Measurements from ENCODE around the gene SF3B2. TPM values are rescaled to one million over a fixed set of nuclear protein-coding genes. Genes with fewer than 3 reads are reported as not detected.

SF3B2 gene
- total RNA-seq, 2 experiments from 2014 or later: 231 to 246 TPM

DNA sequence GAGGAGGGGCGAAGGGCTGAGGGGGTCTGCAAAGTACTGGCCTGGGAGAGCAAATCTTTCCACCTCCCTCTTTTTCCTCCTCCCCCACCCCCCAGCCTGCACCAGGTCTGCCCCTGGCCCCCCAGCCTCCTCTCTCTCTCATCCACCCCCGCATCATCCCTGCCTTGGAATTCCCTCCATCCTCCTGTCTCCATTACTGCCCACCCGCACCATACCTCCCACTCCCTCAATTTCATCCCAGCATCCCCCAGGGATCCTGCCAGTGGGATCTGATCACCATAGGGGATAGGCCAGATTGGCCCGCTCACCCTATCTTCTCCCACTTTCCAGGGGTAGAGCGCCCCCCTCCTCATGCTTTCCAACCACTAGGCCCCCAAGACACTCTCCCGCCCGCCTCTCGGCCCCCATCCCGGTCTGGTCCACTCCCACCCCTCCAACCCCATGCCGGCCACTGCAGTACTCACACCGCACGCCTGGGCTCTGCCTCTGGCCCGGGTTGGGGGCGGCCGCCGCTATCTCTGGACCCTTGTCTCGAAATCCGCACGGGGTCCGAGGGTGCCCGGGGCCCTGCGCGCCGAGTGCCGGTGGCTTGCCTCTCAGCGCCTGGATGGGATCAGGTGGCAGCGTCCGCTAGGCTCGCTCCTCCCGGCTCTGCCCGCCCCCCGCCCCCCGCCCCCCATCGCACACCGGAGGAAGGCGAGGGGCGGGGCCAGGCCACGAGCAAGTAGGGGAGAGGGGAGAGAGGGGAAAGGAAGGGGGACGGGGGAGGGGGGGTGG, 3.4 kb upstream of the SF3B2 start, which contains the start of gene GAL3ST3:
TSS of gene GAL3ST3 (minus strand) at position 615 of the 777 bp plus-strand sequence. CDS start 3,746 bp downstream, outside the sequence.
- POLR2A ChIA-PET: interaction anchor here (1.0 to 1.8 kb wide), 2 partner anchors 10 to 46 kb away, joined by 5 to 6 read pairs; partner anchors contain the start of genes BANF1 and EIF1AD
- H3K4me1 Mint-ChIP-seq: peaks cover 28% of the 10 kb centered on the region
- DNase-seq: no peak
- no peaks in the 10 kb centered on the region for H3K9me3 Mint-ChIP-seq
- H3K36me3 Mint-ChIP-seq: peaks cover 10% of the 10 kb centered on the region
- H3K27me3 Mint-ChIP-seq: peaks cover 14% of the 10 kb centered on the region
- no peak for ATAC-seq (ENCODE audit: low read depth)
- H3K4me3 Mint-ChIP-seq: peak within 1 kb of the TSS; percentile 10
- no peak within 1 kb of the TSS for H3K27ac Mint-ChIP-seq

DNA sequence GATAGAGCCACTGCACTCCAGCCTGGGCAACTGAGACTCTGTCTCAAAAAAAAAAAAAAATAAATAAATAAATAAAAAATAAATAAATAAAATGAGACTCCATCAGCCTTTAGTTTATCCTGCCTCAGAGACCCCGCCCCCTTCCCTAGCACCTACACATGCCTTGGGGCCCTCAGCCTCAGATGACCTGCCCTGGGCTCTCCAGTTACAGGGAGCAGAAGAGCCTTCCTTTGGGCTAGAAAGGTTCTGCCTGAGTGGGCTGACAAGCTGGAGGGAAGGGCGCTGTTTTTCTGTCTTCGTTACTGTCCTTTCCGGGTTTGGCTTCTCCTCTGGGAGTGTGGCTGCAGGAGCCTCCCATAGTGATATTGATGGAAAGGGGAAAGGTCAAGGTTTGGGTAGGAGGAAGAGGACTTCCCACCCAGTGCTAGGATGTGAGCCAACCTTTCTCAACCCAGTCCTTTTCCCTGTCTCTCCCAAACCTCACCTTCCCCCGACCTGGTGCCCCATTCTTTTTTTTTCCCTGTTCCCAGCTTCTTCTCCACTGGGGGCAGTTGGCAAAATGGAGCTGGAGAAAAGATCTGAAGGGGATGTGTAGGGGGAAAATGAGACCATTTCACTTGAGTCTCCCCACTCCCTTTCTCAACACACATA, 1.5 kb upstream of the SF3B2 start:
- POLR2A ChIA-PET: interaction anchor here (0.5 to 6.5 kb wide), 7 partner anchors 18 to 424 kb away, joined by 4 to 62 read pairs (median 5); partner anchors contain the start of genes MUS81 and PACS1
- no peak for ATAC-seq (ENCODE audit: low read depth)
- DNase-seq: no peak
- peak overlapping the region; percentile 99 for H3K4me3 Mint-ChIP-seq
- H3K4me1 Mint-ChIP-seq: peaks cover 28% of the 10 kb centered on the region
- H3K36me3 Mint-ChIP-seq: peaks cover 18% of the 10 kb centered on the region
- H3K9me3 Mint-ChIP-seq: no peaks in the 10 kb centered on the region
- H3K27ac Mint-ChIP-seq: peak overlapping the region; percentile 83
- H3K27me3 Mint-ChIP-seq: peaks cover 14% of the 10 kb centered on the region

DNA sequence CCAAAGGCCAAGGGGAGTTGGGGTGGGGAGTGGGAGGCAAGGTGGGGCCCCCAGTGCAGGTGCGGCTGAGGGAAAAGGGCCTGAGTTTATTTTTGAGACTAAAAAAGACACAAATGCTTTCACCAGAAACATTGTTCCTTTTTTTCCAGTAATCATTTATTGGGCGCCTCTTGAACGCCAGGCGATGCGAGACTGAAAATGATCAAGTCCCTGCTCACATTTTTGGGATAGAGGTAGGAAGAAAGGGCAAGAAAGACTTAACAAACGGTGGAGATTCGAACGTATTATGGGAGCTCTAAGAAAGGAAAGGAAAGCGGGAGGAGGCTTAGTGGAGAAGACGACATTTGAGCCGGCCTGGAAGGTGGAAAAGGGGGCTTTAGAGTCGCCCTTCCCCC, 796 bp upstream of the SF3B2 start:
- Mint-ChIP-seq H3K27me3 (peaks cover 14% of the 10 kb centered on the region), H3K4me1 (peaks cover 28% of the 10 kb centered on the region), H3K9me3 (no peaks in the 10 kb centered on the region), H3K4me3 (peak overlapping the region; percentile 99), H3K27ac (peak overlapping the region; percentile 83), H3K36me3 (peaks cover 20% of the 10 kb centered on the region)
- POLR2A ChIA-PET: interaction anchor here (0.5 to 6.5 kb wide), 12 partner anchors 17 to 425 kb away, joined by 3 to 62 read pairs (median 5); partner anchors contain the start of genes CCDC85B, MUS81 and PACS1
- ATAC-seq (ENCODE audit: low read depth): no peak
- no peak for DNase-seq

DNA sequence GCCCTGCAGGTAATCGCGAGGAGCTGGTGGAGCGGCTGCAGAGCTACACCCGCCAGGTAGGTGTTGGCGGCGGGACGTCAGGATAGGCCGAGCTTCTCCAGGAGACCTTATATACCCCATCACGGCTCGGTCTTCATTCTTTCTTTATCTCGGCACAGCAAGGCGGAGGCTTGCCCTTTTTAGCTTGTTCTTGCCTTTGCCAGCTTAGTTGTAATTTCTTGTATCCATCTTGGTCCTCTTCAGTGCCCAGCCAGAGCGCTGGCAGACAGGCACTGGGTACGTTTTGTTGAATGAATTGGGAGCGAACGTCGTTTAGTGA, 459 bp downstream of the SF3B2 start:
- POLR2A ChIA-PET: interaction anchor here (0.9 to 6.5 kb wide), 17 partner anchors 11 to 438 kb away, joined by 3 to 62 read pairs (median 5); partner anchors contain the start of genes BANF1, CCDC85B, CFL1 and EIF1AD

DNA sequence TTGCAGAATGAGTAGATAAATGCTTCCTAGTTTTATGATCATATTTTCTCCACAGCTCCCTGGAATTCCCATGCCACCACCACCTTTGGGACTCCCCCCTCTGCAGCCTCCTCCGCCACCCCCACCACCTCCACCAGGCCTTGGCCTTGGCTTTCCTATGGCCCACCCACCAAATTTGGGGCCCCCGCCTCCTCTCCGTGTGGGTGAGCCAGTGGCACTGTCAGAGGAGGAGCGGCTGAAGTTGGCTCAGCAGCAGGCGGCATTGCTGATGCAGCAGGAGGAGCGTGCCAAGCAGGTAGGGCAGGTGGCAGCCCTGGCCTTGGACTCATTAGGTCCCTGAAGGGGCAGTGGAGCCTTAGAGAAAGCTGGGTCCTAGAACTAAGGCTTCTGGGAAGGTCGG, 2.9 kb downstream of the SF3B2 start:
- POLR2A ChIA-PET: interaction anchor here (6.5 kb wide), 1 partner anchor 14 kb away, joined by 62 read pairs; the partner anchor contains the start of gene PACS1
- DNase-seq (no peak), ATAC-seq (ENCODE audit: low read depth) (no peak)
- peaks cover 36% of the 10 kb centered on the region for H3K36me3 Mint-ChIP-seq
- H3K4me3 Mint-ChIP-seq: no peak overlapping the region
- peak overlapping the region; percentile 13 for H3K27ac Mint-ChIP-seq
- no peaks in the 10 kb centered on the region for H3K9me3 Mint-ChIP-seq
- no peaks in the 10 kb centered on the region for H3K27me3 Mint-ChIP-seq
- peaks cover 29% of the 10 kb centered on the region for H3K4me1 Mint-ChIP-seq

More for the DNA sequence above, 459 bp downstream of the SF3B2 start:
- DNase-seq: no peak
- peaks cover 28% of the 10 kb centered on the region for H3K4me1 Mint-ChIP-seq
- peaks cover 10% of the 10 kb centered on the region for H3K27me3 Mint-ChIP-seq
- H3K4me3 Mint-ChIP-seq: peak overlapping the region; percentile 99
- no peaks in the 10 kb centered on the region for H3K9me3 Mint-ChIP-seq
- peak overlapping the region; percentile 92 for H3K27ac Mint-ChIP-seq
- no peak for ATAC-seq (ENCODE audit: low read depth)
- H3K36me3 Mint-ChIP-seq: peaks cover 23% of the 10 kb centered on the region

DNA sequence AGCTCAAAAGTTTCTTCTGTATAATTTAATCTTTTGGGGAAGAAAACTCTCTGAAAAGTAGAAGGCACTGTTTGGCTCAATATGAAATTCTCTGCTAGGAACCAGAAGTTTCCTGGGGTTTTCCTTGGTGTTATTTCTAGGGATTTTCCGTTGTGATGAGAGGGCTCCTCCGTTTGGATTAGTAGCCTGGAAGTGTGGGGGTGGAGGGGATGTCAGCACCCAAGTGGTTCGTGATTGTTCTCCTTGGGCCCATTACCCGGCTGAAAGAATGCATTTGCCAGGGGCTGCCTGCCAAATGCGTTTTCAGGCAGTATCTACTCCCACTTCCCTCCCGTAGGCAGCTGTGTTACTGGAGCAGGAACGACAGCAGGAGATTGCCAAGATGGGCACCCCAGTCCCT, 4.3 kb downstream of the SF3B2 start:
- H3K27ac Mint-ChIP-seq: peak overlapping the region; percentile 45
- POLR2A ChIA-PET: interaction anchor here (6.5 kb wide), 1 partner anchor 12 kb away, joined by 62 read pairs; the partner anchor contains the start of gene PACS1
- no peaks in the 10 kb centered on the region for H3K9me3 Mint-ChIP-seq
- no peak for DNase-seq
- no peak for ATAC-seq (ENCODE audit: low read depth)
- H3K4me3 Mint-ChIP-seq: no peak overlapping the region
- peaks cover 24% of the 10 kb centered on the region for H3K4me1 Mint-ChIP-seq
- peaks cover 46% of the 10 kb centered on the region for H3K36me3 Mint-ChIP-seq
- no peaks in the 10 kb centered on the region for H3K27me3 Mint-ChIP-seq

DNA sequence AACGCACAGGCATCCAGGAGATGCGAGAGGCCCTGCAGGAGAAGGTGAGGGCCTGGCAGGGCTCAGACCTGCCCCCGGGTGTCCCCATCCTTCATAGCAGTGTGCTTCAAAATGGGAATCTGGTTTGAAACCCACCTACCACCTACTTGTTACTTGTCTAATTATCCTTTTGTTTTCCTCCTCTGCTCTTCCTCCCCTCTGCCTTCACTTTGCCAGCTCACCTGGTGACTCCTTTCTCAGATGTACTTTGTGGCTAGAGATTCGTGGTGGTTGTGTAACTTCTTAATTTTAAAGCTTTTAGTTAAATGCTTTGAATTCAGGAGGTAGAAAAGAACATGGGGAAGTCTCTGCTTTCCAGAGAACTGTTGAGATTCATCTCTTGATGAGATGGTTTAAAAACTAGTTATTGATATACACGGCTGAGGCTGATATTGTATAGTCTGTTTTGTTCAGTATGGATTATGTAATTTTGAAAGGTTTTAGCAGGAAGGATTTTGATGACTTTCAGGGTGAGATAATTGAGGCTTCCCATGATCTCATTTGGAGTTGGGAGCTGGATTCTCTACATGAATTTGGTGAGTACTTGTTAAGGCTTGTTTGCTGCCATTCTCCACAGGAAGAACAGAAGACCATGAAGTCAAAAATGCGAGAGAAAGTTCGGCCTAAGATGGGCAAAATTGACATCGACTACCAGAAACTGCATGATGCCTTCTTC, 8.0 kb downstream of the SF3B2 start:
- Mint-ChIP-seq H3K27me3 (no peaks in the 10 kb centered on the region), H3K4me3 (no peak overlapping the region), H3K27ac (no peak overlapping the region), H3K9me3 (no peaks in the 10 kb centered on the region), H3K4me1 (peaks cover 23% of the 10 kb centered on the region), H3K36me3 (peaks cover 59% of the 10 kb centered on the region)
- DNase-seq: no peak
- POLR2A ChIA-PET: no interaction called here
- no peak for ATAC-seq (ENCODE audit: low read depth)

DNA sequence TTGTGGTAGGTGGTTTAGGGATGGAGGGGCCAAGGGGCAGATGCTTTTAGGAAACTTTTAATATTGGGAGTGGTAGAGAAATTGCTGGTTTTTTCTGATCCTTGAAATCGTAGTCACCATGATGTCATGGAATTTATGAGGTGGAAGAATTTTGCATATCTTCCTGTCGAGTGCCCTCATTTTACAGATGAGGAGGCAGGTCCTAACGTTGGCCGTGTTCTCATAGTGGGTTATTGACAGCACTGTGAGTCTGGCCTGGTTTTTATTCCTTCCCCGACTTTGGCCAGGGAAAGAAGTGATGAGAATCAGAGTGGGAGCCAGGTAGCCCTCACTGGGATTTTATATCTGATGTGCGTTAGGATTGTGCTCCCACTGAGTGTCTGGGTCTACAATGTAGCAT, 9.1 kb downstream of the SF3B2 start:
- Mint-ChIP-seq H3K4me1 (peaks cover 24% of the 10 kb centered on the region), H3K36me3 (peaks cover 60% of the 10 kb centered on the region), H3K4me3 (no peak overlapping the region)

DNA sequence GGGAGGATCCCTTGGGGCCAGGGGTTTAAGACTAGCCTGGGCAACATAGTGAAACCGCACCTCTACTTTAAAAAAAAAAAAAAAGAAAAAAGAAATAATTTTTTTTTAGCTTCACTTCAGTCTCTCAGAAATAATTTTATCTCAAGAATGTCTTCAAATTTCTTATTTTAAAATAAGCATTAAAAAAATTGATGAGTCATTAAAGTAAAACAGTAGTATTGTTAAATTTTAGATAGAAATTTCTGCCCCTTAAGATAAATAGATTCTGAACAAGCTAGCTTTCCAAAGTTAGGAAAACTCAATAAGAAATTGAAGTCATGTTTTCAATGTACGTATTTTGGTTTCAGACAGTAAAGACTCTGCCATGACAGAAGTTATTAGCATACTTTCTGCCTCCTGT, 10.2 kb downstream of the SF3B2 start:
- Mint-ChIP-seq H3K27me3 (no peaks in the 10 kb centered on the region), H3K4me1 (peaks cover 34% of the 10 kb centered on the region), H3K9me3 (no peaks in the 10 kb centered on the region), H3K27ac (peak overlapping the region; percentile 60), H3K36me3 (peaks cover 64% of the 10 kb centered on the region), H3K4me3 (no peak overlapping the region)
- POLR2A ChIA-PET: interaction anchor here (2.2 kb wide), 1 partner anchor 10 kb away, joined by 10 read pairs; the partner anchor contains the start of gene SF3B2
- ATAC-seq (ENCODE audit: low read depth) (no peak), DNase-seq (no peak)

More for the DNA sequence above, 9.1 kb downstream of the SF3B2 start:
- H3K27me3 Mint-ChIP-seq: no peaks in the 10 kb centered on the region
- POLR2A ChIA-PET: no interaction called here
- DNase-seq (no peak), ATAC-seq (ENCODE audit: low read depth) (no peak)
- H3K9me3 Mint-ChIP-seq: no peaks in the 10 kb centered on the region
- no peak overlapping the region for H3K27ac Mint-ChIP-seq

DNA sequence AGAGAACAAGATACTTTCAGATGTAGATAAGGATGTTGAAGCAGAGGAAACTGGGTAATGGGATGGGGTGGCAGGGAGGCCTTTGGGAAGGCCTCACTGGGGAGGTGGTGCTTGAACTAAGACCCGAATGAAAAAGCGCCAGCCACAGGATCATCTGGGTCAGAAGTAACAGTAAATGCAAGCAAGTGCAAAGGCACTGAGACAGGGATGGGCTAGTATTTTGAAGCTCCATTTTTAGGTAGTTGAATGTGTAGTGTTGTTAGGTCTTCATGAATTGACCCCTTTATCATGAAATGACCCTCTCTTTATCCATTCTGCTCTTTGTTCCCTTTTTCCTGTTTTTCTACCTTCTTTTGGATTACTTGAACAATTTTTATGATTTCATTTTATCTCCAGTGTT, 11.7 kb downstream of the SF3B2 start:
- peaks cover 42% of the 10 kb centered on the region for H3K4me1 Mint-ChIP-seq
- H3K27me3 Mint-ChIP-seq: no peaks in the 10 kb centered on the region
- POLR2A ChIA-PET: interaction anchor here (2.2 kb wide), 1 partner anchor 11 kb away, joined by 10 read pairs; the partner anchor contains the start of gene SF3B2
- DNase-seq (no peak), ATAC-seq (ENCODE audit: low read depth) (no peak)
- H3K36me3 Mint-ChIP-seq: peaks cover 58% of the 10 kb centered on the region
- peak overlapping the region; percentile 17 for H3K27ac Mint-ChIP-seq
- no peaks in the 10 kb centered on the region for H3K9me3 Mint-ChIP-seq
- H3K4me3 Mint-ChIP-seq: no peak overlapping the region

DNA sequence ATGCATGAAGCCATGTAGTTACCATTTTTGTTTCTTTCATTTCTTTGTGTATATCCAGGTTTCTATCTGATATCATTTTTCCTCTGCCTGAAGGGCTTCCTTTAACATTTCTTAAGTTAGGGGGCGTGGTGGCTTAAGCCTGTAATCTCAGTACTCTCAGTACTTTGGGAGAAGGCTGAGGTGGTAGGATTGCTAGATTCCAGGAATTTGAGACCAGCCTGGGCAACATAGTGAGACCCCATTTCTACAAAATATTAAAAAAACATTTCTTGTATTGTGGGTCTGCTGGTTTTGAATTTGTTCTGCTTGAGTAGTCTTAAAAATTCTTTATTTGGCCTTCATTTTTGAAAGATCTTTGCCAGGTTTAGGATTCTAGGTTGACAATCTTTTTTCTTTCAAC, 12.4 kb downstream of the SF3B2 start:
- Mint-ChIP-seq H3K9me3 (no peaks in the 10 kb centered on the region), H3K4me1 (peaks cover 46% of the 10 kb centered on the region), H3K36me3 (peaks cover 55% of the 10 kb centered on the region), H3K4me3 (no peak overlapping the region), H3K27me3 (no peaks in the 10 kb centered on the region), H3K27ac (no peak overlapping the region)
- no peak for ATAC-seq (ENCODE audit: low read depth)
- POLR2A ChIA-PET: interaction anchor here (2.2 kb wide), 1 partner anchor 12 kb away, joined by 10 read pairs; the partner anchor contains the start of gene SF3B2
- no peak for DNase-seq

DNA sequence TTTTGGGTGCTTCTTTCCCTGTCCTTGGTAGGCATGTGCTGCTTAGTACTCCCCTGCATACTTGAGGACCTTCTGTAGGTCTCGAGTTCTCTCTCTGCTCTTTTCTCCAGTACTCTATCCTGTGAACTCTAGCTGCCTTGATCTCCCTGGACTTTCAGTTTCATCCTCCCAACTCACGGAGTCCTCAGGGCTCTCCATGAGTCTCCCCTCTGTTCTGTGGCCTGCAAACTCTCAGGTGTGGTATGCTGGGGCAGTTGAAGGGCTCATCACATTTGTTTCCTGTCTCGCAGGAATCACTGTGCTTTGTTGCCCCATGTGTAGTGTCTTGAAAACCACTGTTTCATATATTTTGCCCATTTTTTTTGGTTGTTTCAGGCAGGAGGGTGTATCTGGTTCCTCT, 14.6 kb downstream of the SF3B2 start:
- ATAC-seq (ENCODE audit: low read depth) (no peak), DNase-seq (no peak)
- H3K27ac Mint-ChIP-seq: peak overlapping the region; percentile 50
- peaks cover 45% of the 10 kb centered on the region for H3K4me1 Mint-ChIP-seq
- H3K9me3 Mint-ChIP-seq: no peaks in the 10 kb centered on the region
- no peaks in the 10 kb centered on the region for H3K27me3 Mint-ChIP-seq
- POLR2A ChIA-PET: interaction anchor here (0.6 to 6.9 kb wide), 3 partner anchors 8 to 249 kb away, joined by 3 to 62 read pairs (median 5); partner anchors contain the start of gene SF3B2
- peaks cover 43% of the 10 kb centered on the region for H3K36me3 Mint-ChIP-seq
- peak overlapping the region; percentile 17 for H3K4me3 Mint-ChIP-seq

DNA sequence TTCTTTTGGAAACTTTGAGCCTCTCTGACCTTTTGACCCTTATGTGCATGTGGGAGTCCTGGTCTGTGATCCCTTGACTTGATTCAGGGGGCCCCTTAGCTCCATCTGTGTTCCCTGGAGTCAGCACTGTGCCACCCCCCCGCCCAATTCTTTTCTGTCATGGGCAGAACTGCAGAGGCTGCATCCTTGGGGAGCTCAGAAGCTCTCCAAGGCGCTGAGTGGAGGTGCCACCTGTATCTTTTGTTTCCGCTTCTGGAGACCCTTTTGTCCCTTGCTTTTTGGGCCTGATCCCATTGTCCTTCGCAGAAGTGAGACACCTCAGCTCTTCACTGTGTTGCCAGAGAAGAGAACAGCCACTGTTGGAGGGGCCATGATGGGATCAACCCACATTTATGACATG, 15.5 kb downstream of the SF3B2 start:
- H3K27ac Mint-ChIP-seq: peak overlapping the region; percentile 69
- H3K4me3 Mint-ChIP-seq: no peak overlapping the region
- no peaks in the 10 kb centered on the region for H3K27me3 Mint-ChIP-seq
- POLR2A ChIA-PET: interaction anchor here (1.5 to 6.9 kb wide), 2 partner anchors 9 to 14 kb away, joined by 5 to 62 read pairs; partner anchors contain the start of gene SF3B2
- DNase-seq: no peak
- no peak for ATAC-seq (ENCODE audit: low read depth)
- no peaks in the 10 kb centered on the region for H3K9me3 Mint-ChIP-seq
- peaks cover 41% of the 10 kb centered on the region for H3K36me3 Mint-ChIP-seq
- H3K4me1 Mint-ChIP-seq: peaks cover 52% of the 10 kb centered on the region

All from activated naive CD8-positive, alpha-beta T cell treated with anti-CD3 and anti-CD28 coated beads, Interleukin-2, amount 10 ng/mL, durations not matched to agents 7 days and 5 days (primary cell).